Psoas muscle (tissue), 8 donors: ENCODE data around the gene SMC4. TPM values are rescaled to one million over a fixed set of nuclear protein-coding genes. Genes with fewer than 3 reads are reported as not detected.

Experiments used
- ATAC-seq, 4 donors: fragments of 200-7000 bp; cut with Tn5 transposase; one replicate each; pipeline ENCODE4 v1.9.1; 2020; ENCODE audit warnings: moderate library complexity in 3 of 4, mild to moderate bottlenecking in 2 of 4
- DNase-seq, 2 donors: peaks; one replicate each; pipeline ENCODE4 v3.0.0-alpha.2; 2020
- H3K27ac ChIP-seq: fragments of 200-600 bp; one replicate; pipeline ENCODE4 v1.8.0; 2022
- H3K27me3 ChIP-seq, 3 donors: fragments of 200-600 bp in 1 of 3; one replicate each; pipeline versions ENCODE4 v1.6.1 to v1.8.0; 2013 to 2022; ENCODE audit warnings: low read length in 2 of 3, mild to moderate bottlenecking in 2 of 3, moderate library complexity in 1 of 3; ENCODE audit not compliant: insufficient read depth in 3 of 3
- H3K36me3 ChIP-seq, 2 donors: fragments of 200-600 bp in 1 of 2; one replicate each; pipeline versions ENCODE4 v1.6.1 to v1.8.0; 2013 to 2022; ENCODE audit warnings: low read depth in 1 of 2, mild to moderate bottlenecking in 1 of 2, moderate library complexity in 1 of 2; ENCODE audit not compliant: insufficient read depth in 1 of 2
- H3K4me1 ChIP-seq: fragments of 200-600 bp; one replicate; pipeline ENCODE4 v1.8.0; 2022
- H3K4me3 ChIP-seq: fragments of 200-600 bp; one replicate; pipeline ENCODE4 v1.8.0; 2022; ENCODE audit warnings: mild to moderate bottlenecking
- H3K9me3 ChIP-seq: fragments of 200-600 bp; one replicate; pipeline ENCODE4 v1.8.0; 2022
- whole genome bisulfite sequencing, 3 donors: extraction: QIAGEN DNeasy Blood & Tissue Kit; methylation state at CpG; one replicate each; pipeline versions ENCODE4 v1.1.6 to v1.1.7; 2013; 5-methylcytosine and 5-hydroxymethylcytosine counted together
- intact Hi-C, 2 donors: fragments of 100-400 bp; cut with DNase I; formaldehyde crosslinking; loops; one replicate each; pipeline versions ENCODE4 v1.11.0 to v1.14.2; 2022
- polyA plus RNA-seq, 3 donors: library from polyadenylated mRNA; stranded (reverse); fragments of 200-250 nt; gene quantifications; one replicate each; pipeline ENCODE4 v1.2.3, GENCODE V29; 2013
- total RNA-seq, 4 donors: library from RNA; stranded (reverse); fragmentation: NEBNext Ultra II Directional in 2 of 4; extraction: Animal tissue kit (Norgen Biotek cat#: 25700) in 2 of 4; gene quantifications; one replicate each; pipeline versions ENCODE4 v1.2.1 to v1.2.4, GENCODE V29; 2021 to 2023
- TF ChIP-seq, protein P1 (sequence below): fragments of 200-600 bp; IDR thresholded peaks from one replicate; pipeline ENCODE4 v1.8.0; 2022; ENCODE audit warnings: antibody characterized with exemption
- donor health status: healthy with polysubstance abuse.
- donor health status: DM: no; HTN: no; CAD: no; lungs with moderate emphysema.
- donor health status: Bipolar disorder and iron deficiency.
- donor health status: healthy.
- donor health status: DM: yes; HTN: yes; CAD: no.
- donor health status: DM: no; HTN: no; CAD: no.
- donor health status: DM: no; HTN: no; CAD: no.
- donor health status: DM: yes; HTN: yes; CAD: no.

SMC4 gene
- total and polyA plus RNA-seq, 7 donors, result 6.9 to 17.3 (median 8.6) TPM

DNA sequence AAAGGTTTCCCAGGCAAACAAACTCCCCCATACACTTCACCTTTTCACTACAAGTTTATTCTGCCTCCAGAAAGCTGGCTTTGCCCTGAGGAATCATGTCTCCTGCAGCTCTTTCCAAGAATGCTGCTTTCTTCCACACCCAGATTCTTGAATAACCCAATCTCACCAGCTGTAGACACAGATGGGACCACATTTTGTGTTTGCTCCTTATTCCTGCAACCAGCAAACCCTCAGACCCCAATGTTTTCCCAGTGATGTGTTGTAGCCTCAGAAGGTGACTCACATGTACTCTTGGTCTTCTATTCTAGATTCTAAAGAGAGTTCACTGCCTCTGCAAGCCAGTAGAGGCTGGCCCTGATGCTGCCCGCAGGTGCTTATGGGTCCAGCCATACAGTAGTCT, 73.8 kb downstream of the SMC4 start:
- Histone ChIP-seq H3K9me3 (no peaks in the 10 kb centered on the region), H3K4me3 (no peak overlapping the region), H3K27ac (no peak overlapping the region), H3K27me3 (peaks cover 0 to 4% (median 0%) of the 10 kb centered on the region in 3 donors), H3K36me3 (no peaks in the 10 kb centered on the region), H3K4me1 (no peaks in the 10 kb centered on the region)
- no peak for ATAC-seq
- WGBS, 3 donors, result 38 to 52% (median 50%) methylated on average over 1 of the region's 1 CpG
- intact Hi-C loops, result no loop called here
- TF ChIP-seq, protein P1, sequence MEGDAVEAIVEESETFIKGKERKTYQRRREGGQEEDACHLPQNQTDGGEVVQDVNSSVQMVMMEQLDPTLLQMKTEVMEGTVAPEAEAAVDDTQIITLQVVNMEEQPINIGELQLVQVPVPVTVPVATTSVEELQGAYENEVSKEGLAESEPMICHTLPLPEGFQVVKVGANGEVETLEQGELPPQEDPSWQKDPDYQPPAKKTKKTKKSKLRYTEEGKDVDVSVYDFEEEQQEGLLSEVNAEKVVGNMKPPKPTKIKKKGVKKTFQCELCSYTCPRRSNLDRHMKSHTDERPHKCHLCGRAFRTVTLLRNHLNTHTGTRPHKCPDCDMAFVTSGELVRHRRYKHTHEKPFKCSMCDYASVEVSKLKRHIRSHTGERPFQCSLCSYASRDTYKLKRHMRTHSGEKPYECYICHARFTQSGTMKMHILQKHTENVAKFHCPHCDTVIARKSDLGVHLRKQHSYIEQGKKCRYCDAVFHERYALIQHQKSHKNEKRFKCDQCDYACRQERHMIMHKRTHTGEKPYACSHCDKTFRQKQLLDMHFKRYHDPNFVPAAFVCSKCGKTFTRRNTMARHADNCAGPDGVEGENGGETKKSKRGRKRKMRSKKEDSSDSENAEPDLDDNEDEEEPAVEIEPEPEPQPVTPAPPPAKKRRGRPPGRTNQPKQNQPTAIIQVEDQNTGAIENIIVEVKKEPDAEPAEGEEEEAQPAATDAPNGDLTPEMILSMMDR, result no peak
- no peak for DNase-seq

DNA sequence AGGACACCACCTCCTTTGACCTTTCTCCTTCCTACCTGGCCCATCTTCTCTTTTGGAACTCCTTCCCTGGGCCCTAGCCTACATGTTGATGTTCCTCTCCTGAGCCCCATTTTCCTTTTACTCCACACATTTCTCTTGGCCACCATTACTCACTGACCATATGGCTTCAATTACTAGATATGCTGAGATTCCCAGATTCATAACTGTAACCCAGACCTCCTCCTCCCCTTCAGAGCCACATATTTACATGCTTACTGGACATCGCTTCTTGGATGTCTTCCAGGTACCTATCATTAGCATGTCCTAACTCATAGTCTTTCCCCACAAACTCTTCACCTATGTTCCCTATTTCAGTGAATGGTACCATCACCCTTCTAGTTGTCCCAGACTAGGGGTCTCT, 74.5 kb downstream of the SMC4 start:
- Histone ChIP-seq H3K9me3 (no peaks in the 10 kb centered on the region), H3K27me3 (peaks cover 0 to 4% (median 0%) of the 10 kb centered on the region in 3 donors), H3K27ac (no peak overlapping the region), H3K4me1 (no peaks in the 10 kb centered on the region), H3K36me3 (no peaks in the 10 kb centered on the region), H3K4me3 (no peak overlapping the region)
- intact Hi-C loops, result no loop called here
- DNase-seq (no peak), ATAC-seq (no peak)
- TF ChIP-seq, protein P1, result no peak
- WGBS, 3 donors, result 71 to 81% (median 79%) methylated on average over 1 of the region's 1 CpG

DNA sequence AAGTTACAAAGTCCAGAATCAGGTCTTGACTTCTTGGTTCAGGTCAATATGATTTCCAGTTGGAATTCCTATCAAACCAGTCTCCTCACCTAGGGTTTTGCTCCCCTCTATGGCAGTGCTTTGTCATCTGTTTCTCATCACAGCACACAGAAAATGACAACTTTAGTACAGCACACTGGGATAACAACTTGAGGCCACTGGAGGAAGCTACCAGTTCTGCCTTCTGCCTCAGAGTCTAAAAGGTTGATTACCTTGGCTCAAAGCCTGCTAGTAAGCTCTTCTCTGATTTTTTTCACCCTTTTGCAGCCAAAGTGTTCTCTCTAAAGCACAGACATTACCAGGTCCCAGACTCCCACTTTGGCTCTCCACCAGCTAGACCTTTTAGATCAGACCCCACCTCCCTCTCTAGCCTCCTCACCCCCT, 75.0 kb downstream of the SMC4 start:
- TF ChIP-seq, protein P1, result no peak
- H3K4me1 ChIP-seq, result no peaks in the 10 kb centered on the region
- intact Hi-C loops, result no loop called here
- no peaks in the 10 kb centered on the region for H3K36me3 ChIP-seq
- peaks cover 0 to 4% (median 0%) of the 10 kb centered on the region in 3 donors for H3K27me3 ChIP-seq
- H3K9me3 ChIP-seq, result no peaks in the 10 kb centered on the region
- no peak overlapping the region for H3K4me3 ChIP-seq
- H3K27ac ChIP-seq, result no peak overlapping the region
- no peak for ATAC-seq
- no peak for DNase-seq

- 61 to 83% (median 83%) methylated on average over 2 of the region's 2 CpGs for WGBS, 3 donors
- H3K4me1 ChIP-seq, result no peaks in the 10 kb centered on the region
- intact Hi-C loops, result no loop called here
- H3K9me3 ChIP-seq, result no peaks in the 10 kb centered on the region
- peaks cover 0 to 4% (median 0%) of the 10 kb centered on the region in 3 donors for H3K27me3 ChIP-seq
- H3K4me3 ChIP-seq, result no peak overlapping the region
- H3K36me3 ChIP-seq, result no peaks in the 10 kb centered on the region
- TF ChIP-seq, protein P1, result no peak
- ATAC-seq (no peak), DNase-seq (no peak)
- H3K27ac ChIP-seq, result no peak overlapping the region
Measured at GRCh38 chr3:160475153-160475552, 75.7 kb downstream of the SMC4 start.

- Histone ChIP-seq H3K36me3 (no peaks in the 10 kb centered on the region), H3K9me3 (no peaks in the 10 kb centered on the region), H3K4me3 (no peak overlapping the region), H3K27ac (no peak overlapping the region), H3K4me1 (no peaks in the 10 kb centered on the region), H3K27me3 (peaks cover 0 to 4% (median 0%) of the 10 kb centered on the region in 3 donors)
- intact Hi-C loops, result no loop called here
- WGBS, 3 donors, result 89 to 99% (median 93%) methylated on average over 2 of the region's 2 CpGs
- TF ChIP-seq, protein P1, result no peak
- no peak for ATAC-seq
- no peak for DNase-seq
Measured at GRCh38 chr3:160475884-160476283, 76.4 kb downstream of the SMC4 start.
